NCI-H1436 treated with DMSO at 0.1 percent for 48 hours (cell line): ENCODE data around the gene POLR2H.

ENCODE experiments used
- DNase-seq: peaks from one replicate; lab custom pipeline; 2025; lab: John Stamatoyannopoulos, UW

Gene POLR2H

DNA sequence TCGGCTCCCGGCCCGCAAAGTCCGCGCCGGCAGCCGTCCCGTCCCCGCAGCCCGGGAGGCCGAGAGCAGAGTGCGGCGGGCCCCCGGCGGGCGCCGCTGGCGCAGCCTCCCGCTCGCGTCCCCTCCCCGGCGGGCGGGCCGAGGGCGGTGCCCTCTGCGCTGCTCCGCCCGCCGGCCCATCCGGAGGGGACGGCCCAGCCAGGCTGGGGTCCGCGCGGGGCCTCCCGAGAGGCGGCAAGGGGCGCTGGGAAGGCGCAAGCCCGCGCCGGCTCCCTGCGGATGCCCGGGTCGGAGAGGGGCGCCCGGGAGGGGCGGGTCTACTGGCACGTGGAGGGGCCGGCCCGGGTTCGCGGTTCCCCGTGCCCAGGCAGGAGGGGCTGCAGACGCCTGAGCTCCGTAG, at the start of gene POLR2H, which contains the start of gene CLCN2:
TSS of gene POLR2H (plus strand) at position 179 of the 400 bp plus-strand sequence. CDS start 1,783 bp downstream, outside the sequence.
TSS of gene CLCN2 (minus strand) at position 74 of the 400 bp plus-strand sequence. CDS start 126 bp downstream, outside the sequence.
- DNase-seq, result no peak

DNA sequence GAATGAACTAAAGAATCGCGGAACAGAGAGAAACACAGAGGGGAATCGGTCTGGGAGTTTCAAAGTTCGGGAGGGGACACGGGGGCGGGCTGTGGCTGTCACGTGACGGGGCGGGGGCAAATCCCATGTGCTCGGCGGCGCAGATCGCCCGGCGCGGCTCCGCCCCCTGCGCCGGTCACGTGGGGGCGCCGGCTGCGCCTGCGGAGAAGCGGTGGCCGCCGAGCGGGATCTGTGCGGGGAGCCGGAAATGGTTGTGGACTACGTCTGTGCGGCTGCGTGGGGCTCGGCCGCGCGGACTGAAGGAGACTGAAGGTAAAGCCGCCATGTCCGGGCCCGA, 47.2 kb upstream of the POLR2H start, which contains the start of gene EIF4G1:
TSS of gene EIF4G1 (plus strand) at position 244 of the 337 bp plus-strand sequence. CDS start 1,191 bp downstream, outside the sequence.
- peak; percentile 55 for DNase-seq

DNA sequence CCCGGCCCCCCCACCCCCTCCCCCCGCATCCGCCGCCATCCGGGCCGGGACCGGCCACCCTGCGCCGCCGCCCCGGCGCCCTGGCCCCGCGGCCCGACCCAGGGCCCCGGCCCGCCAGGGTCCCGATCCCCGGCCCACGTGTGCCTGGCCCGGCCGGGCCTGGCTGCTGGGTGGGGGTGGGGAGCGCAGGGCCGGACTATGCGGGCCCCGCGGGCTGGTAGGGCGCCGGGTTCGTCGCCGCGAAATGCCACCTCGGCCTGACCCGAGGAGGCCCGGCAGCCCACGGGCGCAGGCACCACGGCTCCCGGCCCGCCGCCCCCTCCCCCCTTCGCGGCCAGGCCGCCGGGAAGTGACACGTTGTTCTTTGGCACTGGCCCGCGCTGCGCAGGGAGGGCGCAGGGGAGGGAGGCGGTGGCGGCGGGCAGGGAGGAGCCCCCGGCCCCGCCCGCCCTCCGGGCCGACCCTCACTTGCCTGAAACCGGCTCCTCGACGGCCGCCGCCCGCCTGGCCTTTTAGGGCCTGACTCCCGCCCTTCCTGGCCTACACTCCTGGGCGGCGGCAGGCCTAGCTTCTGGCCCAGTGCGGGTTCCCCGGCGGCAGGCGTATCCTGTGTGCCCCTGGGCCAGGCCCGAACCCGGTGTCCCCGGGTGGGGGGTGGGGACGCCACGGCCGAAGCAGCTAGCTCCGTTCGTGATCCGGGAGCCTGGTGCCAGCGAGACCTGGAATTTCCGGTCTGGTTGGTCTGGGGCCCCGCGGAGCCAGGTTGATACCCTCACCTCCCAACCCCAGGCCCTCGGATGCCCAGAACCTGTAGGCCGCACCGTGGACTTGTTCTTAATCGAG, 46.6 kb upstream of the POLR2H start:
- no peak for DNase-seq

DNA sequence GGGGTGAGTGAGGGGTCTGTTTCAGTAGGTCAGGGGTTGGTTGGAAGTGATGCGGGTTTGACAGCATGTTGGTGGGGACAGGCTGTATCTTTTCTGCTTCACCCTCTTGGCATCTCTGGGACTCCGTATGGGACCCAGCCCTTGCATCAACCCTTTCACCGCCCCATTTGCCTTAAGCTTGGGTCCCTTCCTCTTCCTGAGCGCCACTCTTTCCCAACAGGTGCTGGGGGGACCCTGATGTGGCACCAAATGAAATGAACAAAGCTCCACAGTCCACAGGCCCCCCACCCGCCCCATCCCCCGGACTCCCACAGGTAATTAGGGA, 46.0 kb upstream of the POLR2H start:
- no peak for DNase-seq

DNA sequence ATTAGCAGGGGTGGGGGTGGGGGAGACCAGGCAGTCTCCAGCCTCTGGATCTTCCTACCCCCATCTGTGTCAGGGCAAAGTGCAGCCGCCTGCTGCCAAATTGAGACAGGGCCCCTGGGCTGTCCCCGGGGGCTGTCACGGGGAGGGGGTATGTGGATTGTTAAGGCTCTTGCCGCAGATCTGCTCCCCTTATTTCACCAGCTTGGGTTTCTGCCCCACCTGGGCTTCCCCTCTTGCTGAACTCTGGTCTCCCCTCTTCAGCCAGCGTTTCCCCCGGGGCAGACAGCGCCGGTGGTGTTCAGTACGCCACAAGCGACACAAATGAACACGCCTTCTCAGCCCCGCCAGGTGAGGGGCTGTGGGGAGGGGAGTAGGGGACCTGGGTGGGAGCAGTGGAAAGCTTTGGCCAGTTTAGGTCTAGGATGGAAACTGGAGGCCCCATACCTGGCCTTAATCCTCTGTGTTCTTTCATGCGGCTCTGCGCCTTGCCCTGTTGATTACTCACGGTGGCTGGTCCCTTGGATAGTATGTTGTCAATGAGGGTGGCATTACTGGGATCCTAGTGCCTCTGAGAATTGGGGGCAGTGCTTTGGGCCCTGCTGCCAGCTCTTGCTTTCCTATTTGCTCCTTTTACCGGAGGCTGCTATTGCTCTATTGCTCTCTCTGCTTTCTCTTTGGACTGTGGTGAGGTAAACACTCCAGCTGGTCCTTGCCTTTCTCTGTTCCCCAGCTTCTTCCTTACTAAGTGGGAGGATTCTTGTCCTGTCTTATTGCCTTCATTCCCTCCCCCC, 45.4 kb upstream of the POLR2H start:
- DNase-seq, result no peak

DNA sequence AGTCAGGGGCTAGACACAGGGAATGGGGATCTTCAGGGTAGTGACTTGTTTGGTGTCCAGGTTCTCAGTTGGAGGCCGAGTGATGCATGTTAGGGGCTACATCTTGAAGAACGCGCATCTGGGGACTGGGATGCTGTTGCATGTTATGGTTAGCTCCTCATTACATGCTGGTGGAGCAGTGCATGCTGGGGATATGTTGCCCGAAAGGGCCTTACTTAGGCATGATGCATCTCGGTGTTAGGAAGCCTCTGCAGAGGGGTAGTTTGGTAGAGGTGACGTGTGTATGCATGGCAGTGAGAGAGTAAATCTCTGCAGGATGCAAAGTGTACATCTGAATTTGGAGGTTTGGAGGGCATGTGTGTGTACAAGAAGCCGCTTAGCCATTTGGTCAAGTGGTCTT, 44.7 kb upstream of the POLR2H start:
- DNase-seq, result no peak

DNA sequence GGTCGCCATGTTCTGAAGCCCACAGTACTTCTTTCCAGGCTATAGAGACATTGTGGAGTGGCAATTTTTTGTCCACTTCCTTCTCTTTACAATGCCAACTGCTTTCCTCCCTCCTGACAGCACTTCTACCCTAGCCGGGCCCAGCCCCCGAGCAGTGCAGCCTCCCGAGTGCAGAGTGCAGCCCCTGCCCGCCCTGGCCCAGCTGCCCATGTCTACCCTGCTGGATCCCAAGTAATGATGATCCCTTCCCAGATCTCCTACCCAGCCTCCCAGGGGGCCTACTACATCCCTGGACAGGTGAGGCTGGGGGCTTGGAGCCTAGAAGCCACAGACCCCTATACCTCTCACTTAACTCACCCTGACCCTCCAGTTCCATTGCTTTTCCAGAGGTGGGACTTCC, 44.3 kb upstream of the POLR2H start:
- DNase-seq, result no peak

DNA sequence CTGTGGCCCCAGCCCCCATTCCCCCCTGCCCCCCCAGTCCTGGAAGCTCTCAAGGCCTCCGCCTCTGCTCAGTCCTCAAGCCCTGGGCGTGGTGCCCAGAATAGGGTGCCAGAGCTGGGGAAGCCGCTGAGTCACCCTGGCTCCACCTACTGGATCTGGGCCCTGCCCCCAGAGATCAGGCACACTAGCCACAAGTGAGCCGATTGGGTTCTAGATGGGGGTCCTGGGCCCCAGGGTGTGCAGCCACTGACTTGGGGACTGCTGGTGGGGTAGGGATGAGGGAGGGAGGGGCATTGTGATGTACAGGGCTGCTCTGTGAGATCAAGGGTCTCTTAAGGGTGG, 41.4 kb upstream of the POLR2H start:
- peak; percentile 44 for DNase-seq

DNA sequence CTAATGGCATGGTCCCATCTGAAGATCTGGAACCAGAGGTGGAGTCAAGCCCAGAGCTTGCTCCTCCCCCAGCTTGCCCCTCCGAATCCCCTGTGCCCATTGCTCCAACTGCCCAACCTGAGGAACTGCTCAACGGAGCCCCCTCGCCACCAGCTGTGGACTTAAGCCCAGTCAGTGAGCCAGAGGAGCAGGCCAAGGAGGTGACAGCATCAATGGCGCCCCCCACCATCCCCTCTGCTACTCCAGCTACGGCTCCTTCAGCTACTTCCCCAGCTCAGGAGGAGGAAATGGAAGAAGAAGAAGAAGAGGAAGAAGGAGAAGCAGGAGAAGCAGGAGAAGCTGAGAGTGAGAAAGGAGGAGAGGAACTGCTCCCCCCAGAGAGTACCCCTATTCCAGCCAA, 39.8 kb upstream of the POLR2H start:
- DNase-seq, result no peak

DNA sequence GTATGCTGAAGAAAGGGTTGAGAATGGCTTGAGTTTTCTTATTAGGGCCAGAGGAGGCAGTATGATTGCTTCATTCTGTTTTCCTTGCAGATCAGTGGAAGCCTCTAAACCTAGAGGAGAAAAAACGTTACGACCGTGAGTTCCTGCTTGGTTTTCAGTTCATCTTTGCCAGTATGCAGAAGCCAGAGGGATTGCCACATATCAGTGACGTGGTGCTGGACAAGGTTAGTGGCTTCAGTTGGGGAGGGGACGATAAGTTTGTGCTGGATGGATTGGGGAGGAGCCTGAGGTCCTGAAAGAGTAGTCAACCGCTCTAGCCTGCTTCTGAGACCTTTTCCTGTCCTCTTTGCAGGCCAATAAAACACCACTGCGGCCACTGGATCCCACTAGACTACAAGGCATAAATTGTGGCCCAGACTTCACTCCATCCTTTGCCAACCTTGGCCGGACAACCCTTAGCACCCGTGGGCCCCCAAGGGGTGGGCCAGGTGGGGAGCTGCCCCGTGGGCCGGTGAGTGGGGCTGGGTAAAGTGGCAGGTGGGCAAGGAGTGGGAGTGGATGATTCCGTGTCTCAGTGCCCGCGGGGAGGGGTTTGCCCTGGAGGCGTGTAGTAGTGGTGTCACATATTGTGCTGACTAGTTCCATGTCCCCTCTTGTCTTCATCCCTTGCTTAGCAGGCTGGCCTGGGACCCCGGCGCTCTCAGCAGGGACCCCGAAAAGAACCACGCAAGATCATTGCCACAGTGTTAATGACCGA, 38.6 kb upstream of the POLR2H start:
- DNase-seq, result no peak

DNA sequence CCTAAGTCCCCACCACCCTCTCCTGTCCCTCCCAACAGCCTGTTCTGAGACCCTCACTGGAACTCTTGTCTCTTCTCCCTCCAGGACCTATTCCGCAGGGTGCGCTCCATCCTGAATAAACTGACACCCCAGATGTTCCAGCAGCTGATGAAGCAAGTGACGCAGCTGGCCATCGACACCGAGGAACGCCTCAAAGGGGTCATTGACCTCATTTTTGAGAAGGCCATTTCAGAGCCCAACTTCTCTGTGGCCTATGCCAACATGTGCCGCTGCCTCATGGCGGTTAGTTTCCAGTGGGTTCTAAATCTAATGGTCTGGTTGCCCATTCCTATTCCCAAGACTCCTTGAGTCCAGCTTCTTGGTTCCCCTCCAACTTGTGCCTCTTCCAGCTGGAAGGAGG, 37.8 kb upstream of the POLR2H start:
- DNase-seq, result no peak

DNA sequence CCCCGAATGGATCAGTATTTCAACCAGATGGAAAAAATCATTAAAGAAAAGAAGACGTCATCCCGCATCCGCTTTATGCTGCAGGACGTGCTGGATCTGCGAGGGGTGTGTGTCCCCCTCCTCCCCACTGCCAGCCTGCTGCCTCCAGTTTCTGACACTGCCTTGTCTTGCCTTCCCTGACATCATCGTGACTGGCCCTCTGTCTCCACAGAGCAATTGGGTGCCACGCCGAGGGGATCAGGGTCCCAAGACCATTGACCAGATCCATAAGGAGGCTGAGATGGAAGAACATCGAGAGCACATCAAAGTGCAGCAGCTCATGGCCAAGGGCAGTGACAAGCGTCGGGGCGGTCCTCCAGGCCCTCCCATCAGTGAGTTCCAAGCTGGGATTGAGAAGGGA, 36.2 kb upstream of the POLR2H start:
- no peak for DNase-seq

DNA sequence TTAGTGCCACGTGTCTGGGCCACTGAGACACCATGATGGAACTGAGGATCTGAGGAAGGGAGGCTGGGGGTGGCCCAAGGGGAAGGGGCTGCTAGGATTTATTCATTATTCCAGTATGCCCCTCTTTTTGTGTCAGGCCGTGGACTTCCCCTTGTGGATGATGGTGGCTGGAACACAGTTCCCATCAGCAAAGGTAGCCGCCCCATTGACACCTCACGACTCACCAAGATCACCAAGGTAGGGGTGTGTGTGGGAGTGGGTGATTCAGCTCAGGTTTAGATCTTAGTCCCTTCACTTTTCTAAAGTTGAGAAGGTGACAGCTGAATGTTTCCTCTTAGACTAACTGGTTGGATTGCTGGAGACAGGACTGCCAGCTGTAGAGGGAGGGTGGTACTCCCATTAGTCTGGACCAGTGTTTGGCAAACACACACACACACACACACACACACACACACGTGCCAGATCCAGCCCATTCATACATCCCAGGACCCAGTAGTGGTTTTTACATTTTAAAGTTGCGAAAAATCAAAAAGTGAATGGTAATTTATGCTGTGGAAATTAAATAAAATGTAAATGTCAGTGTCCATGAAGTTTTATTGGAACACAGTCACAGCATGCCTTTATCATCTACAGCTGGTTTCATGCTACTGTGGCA, 35.7 kb upstream of the POLR2H start:
- DNase-seq, result no peak

DNA sequence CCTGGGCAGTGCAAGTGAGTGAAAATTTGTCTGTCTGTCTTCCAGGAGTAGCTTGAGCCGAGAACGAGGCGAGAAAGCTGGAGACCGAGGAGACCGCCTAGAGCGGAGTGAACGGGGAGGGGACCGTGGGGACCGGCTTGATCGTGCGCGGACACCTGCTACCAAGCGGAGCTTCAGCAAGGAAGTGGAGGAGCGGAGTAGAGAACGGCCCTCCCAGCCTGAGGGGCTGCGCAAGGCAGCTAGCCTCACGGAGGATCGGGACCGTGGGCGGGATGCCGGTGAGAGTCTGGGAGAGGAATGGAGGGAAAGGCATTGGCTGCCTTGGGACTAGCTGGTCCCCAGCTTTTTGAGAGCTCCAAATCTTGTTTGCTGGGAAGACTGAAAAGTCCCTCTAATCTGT, 34.3 kb upstream of the POLR2H start:
- DNase-seq, result no peak

DNA sequence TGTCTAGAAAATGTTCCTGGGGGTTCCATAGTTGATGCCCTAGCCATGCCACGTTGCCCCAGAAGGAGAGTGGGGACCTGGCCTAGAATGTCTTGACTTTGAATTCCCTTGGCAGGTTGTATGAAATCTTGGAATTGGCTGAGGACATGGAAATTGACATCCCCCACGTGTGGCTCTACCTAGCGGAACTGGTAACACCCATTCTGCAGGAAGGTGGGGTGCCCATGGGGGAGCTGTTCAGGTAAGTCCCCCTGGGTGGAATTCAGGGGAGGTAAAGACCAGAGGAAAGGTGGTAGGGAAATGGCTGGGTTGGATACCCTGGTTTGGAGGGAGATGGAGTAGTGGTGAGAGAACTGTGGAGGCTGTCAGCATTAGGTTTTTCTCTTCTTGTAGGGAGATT, 33.0 kb upstream of the POLR2H start:
- DNase-seq, result no peak

DNA sequence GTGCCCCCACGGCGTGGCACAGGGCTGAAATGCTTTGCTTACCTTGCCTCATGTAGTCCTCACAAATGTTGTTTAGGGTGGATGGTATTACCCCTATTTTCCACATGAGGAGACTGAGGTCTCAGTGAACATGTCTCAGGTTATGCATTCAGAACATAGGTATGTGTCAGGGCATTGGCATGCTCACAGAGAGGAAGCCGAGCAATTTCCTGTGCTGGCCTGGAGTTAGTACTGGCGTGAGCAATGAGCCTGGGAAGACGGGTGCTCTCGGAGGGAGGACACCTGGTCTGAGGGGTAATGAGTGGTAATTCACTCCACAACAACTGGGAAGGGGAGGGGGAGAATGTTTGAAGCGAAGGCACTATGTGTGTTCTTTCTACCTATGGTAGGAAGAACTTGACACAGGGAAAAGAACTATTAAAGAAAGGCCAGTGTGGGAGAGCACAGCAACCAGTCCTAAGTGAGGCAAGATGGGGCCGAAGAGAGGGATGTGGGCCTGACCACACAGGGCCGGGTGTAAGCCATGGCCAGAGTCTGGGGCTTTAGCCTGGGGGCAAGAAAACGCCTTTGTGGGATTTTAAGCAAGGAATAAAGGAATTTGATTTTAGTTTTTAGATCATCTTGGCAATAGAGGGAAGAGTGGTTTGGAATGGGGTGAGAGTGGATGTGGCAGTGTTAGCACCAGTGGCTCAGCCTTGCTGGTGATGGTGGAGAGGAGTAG, 29.0 kb upstream of the POLR2H start:
- no peak for DNase-seq

DNA sequence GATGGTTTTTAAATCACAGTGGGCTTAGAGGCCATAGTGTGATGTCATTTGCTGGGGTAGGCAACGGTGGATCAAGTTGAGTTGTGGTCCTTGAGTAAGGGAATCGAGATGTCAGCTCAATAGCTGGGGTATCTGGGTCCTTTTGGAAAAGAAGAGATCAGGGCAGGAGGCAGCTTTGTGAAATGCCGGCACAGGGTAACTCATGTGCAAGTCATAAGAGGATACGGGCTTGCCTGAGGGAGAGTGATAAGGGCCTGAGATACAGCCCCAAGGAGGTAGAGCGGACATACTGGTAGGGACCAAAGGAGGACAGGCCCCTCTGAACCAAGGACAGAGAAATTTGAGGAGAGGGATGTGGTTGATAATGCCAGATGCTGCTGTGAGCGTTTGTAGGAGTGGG, 28.3 kb upstream of the POLR2H start:
- DNase-seq, result no peak

DNA sequence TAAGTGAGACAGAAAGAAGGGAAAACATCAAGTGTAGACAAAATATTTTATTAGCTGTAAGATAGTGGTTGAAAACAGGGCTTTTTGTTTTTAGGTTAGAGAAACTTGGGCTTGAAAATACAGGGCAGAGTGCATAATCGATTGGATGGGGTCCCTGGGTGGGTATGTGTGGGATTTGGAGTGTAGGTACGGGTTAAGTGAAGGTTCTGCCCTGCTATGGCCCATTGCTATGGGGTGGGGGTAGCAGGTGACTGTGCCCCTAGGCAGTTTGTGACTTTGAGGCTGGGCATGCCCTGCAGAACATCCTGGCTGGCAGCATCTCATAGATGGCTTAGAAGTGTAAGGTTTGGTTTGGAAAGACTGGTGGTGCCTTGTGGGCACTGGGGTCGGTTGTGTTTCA, 27.8 kb upstream of the POLR2H start:
- no peak for DNase-seq

DNA sequence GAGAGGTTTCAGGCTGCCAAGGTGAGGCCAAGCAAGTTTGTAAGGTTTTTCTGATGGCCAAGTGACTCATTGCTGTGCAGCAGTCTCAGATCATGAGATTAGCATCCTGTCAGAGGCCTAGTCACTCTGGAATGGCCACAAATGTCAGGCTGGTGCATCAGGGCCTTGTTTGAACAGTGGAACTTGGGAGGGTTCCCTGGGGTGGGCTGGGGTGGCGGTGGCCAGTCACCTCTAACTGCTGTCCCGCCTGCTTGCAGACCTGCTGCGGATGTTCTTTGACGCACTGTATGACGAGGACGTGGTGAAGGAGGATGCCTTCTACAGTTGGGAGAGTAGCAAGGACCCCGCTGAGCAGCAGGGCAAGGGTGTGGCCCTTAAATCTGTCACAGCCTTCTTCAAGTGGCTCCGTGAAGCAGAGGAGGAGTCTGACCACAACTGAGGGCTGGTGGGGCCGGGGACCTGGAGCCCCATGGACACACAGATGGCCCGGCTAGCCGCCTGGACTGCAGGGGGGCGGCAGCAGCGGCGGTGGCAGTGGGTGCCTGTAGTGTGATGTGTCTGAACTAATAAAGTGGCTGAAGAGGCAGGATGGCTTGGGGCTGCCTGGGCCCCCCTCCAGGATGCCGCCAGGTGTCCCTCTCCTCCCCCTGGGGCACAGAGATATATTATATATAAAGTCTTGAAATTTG, 26.9 kb upstream of the POLR2H start:
- no peak for DNase-seq

DNA sequence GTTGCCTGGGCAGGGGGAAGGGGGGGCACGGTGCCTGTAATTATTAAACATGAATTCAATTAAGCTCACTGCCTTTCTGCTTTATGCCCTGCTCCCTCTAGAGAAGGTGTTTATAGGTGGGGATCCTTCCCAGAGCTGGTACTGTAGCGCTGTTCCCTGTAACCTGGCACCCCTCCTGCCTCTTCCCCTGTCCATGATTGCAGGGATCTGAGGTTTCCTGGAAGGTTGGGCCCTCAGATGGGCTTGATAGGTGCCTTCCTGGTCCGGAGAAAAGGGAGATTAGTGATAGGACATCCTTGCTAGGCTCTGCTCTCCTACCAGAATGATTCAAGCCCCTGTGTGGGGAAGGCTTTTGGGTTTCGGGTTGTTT, 26.2 kb upstream of the POLR2H start:
- DNase-seq, result no peak
